Activated T-cell treated with anti-CD3 and anti-CD28 coated beads, Interleukin-2, amount 50 U/mL, for 24 hours (primary cell): Measurements from ENCODE around the gene STK32B.

ENCODE experiments used
- DNase-seq: peaks from one replicate; pipeline ENCODE4 v3.0.0-alpha.2; 2020
- H3K27ac Mint-ChIP-seq: 2 replicates; pipeline ENCODE4 v1.8.0; 2020; ENCODE audit warnings: mild to moderate bottlenecking, mixed read lengths
- H3K27me3 Mint-ChIP-seq: 2 replicates; pipeline ENCODE4 v1.8.0; 2020; ENCODE audit warnings: mixed read lengths
- H3K36me3 Mint-ChIP-seq: 2 replicates; pipeline ENCODE4 v1.8.0; 2020; ENCODE audit warnings: low read depth, mixed read lengths
- H3K4me1 Mint-ChIP-seq: 2 replicates; pipeline ENCODE4 v1.8.0; 2020; ENCODE audit warnings: low read depth, mixed read lengths
- H3K4me3 Mint-ChIP-seq: 2 replicates; pipeline ENCODE4 v1.8.0; 2020; ENCODE audit warnings: mild to moderate bottlenecking, moderate library complexity, mixed read lengths
- H3K9me3 Mint-ChIP-seq: 2 replicates; pipeline ENCODE4 v1.8.0; 2020; ENCODE audit warnings: mixed read lengths

Gene STK32B

DNA sequence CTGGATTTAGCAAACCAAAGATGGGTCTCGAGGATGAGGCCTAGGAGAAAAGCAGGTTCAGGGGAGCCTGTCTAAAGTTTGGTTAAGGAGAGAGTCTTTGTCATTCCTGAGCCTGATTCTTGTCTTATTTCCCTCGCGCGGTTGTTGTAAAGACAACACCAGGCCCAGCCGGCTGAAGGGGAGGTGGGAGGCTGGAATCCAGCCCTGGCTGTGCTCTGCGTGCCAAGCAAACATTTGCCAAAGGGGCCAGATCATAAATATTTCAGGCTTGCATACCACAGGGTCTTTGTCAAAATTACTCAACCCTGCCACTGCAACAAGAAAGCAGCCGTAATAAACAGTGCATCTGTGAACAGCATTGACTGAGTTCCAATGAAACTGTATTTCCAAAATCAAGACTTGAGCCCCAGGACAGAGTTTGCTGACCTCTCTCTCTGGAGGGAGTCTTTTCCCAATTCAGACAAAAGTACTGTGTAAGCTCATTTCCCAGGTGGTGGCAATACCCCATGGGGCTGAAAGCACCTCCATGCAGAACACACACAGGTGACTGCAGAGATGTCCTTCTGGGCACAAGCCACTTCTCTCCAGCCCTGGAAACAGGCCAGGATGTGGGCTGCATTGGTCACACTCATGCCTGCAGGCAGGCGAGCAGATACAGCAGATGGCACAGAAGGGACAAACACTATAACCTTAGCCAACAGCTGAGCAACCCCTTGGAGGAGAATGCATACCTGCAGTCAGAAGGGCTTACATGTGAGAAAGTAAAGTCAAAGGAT, 320.3 kb downstream of the STK32B start:
- no peaks in the 10 kb centered on the region for H3K36me3 Mint-ChIP-seq
- no peaks in the 10 kb centered on the region for H3K27me3 Mint-ChIP-seq
- no peak for DNase-seq

DNA sequence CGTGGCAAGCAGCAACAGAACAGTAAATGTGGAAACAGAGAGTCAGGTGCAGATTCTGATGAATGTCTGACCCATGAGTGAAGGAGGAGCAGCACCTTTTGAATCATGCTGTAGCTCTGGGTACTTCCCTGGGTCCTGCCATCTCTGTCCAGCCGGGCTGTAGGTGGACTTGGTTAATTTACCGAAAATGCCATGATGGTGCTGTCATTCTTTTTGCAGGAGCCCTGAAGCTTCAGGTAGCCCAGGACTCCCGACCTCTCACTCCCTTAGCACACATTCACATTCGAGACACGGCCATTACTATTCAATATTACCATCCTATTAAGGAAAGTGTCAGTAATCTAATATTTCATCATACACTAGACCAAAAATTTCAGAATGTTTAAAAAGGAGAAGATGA, 320.9 kb downstream of the STK32B start:
- no peak overlapping the region for H3K4me3 Mint-ChIP-seq
- no peaks in the 10 kb centered on the region for H3K36me3 Mint-ChIP-seq
- H3K27ac Mint-ChIP-seq, result no peak overlapping the region
- H3K27me3 Mint-ChIP-seq, result no peaks in the 10 kb centered on the region
- H3K9me3 Mint-ChIP-seq, result peaks cover 8% of the 10 kb centered on the region
- DNase-seq, result no peak
- H3K4me1 Mint-ChIP-seq, result no peaks in the 10 kb centered on the region

More for the DNA sequence above, 320.3 kb downstream of the STK32B start:
- Mint-ChIP-seq H3K9me3 (peaks cover 8% of the 10 kb centered on the region), H3K4me1 (no peaks in the 10 kb centered on the region), H3K4me3 (no peak overlapping the region), H3K27ac (no peak overlapping the region)

DNA sequence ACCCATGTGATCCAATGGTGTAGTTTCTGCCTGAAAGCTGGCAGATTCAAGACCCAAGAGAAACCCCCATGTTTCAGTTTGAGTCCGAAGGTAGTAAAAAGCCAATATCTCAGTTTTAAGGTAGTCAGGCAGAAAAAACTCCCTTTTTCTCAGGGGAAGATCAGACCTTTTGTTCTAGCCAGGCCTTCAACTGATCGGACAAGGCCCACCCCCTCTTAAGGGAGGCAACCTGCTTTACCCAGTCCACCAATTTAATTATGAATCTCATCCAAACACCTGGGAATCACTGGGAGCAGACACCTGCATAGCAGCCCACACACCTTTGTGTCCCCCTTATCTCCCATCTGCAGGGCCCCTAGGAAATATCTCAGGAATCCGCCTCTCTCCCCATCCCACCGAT, 322.0 kb downstream of the STK32B start:
- H3K27me3 Mint-ChIP-seq, result no peaks in the 10 kb centered on the region
- no peaks in the 10 kb centered on the region for H3K4me1 Mint-ChIP-seq
- peaks cover 12% of the 10 kb centered on the region for H3K9me3 Mint-ChIP-seq
- no peaks in the 10 kb centered on the region for H3K36me3 Mint-ChIP-seq
- no peak overlapping the region for H3K4me3 Mint-ChIP-seq
- DNase-seq, result no peak
- H3K27ac Mint-ChIP-seq, result no peak overlapping the region

DNA sequence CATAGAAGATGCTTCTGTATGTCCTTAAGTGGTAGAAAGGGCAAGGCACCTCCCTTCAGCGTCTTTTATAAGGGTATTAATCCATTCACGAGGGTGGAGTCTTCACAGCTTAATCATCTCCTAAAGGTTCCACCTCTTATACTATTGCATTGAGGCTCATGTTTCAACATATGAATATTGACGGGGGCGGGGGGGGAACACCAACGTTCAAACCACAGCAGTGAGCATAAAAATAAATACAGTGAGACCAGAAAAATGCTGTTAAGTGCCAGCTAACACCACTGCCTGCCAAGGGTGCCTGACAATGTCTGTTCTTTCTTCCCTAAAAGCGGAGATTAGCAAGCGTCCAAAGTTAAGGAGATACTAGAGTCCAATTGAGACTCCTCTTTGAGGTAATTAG, 323.3 kb downstream of the STK32B start:
- H3K36me3 Mint-ChIP-seq, result no peaks in the 10 kb centered on the region

GRCh38 chr4:5374994-5375393, 323.7 kb downstream of the STK32B start:
- DNase-seq, result no peak
- H3K4me1 Mint-ChIP-seq, result no peaks in the 10 kb centered on the region
- H3K36me3 Mint-ChIP-seq, result no peaks in the 10 kb centered on the region
- H3K27me3 Mint-ChIP-seq, result no peaks in the 10 kb centered on the region
- no peak overlapping the region for H3K27ac Mint-ChIP-seq
- peaks cover 12% of the 10 kb centered on the region for H3K9me3 Mint-ChIP-seq
- no peak overlapping the region for H3K4me3 Mint-ChIP-seq

More for the DNA sequence above, 323.3 kb downstream of the STK32B start:
- Mint-ChIP-seq H3K9me3 (peaks cover 12% of the 10 kb centered on the region), H3K27ac (no peak overlapping the region), H3K4me3 (no peak overlapping the region), H3K27me3 (no peaks in the 10 kb centered on the region), H3K4me1 (no peaks in the 10 kb centered on the region)
- DNase-seq, result no peak

- no peaks in the 10 kb centered on the region for H3K27me3 Mint-ChIP-seq
- H3K27ac Mint-ChIP-seq, result no peak overlapping the region
- H3K4me3 Mint-ChIP-seq, result no peak overlapping the region
- H3K4me1 Mint-ChIP-seq, result no peaks in the 10 kb centered on the region
- H3K36me3 Mint-ChIP-seq, result no peaks in the 10 kb centered on the region
- H3K9me3 Mint-ChIP-seq, result peaks cover 12% of the 10 kb centered on the region
- DNase-seq, result no peak
Measured at GRCh38 chr4:5376015-5376414, 324.7 kb downstream of the STK32B start.

- Mint-ChIP-seq H3K27me3 (no peaks in the 10 kb centered on the region), H3K36me3 (no peaks in the 10 kb centered on the region), H3K9me3 (peaks cover 12% of the 10 kb centered on the region), H3K4me3 (no peak overlapping the region), H3K4me1 (no peaks in the 10 kb centered on the region), H3K27ac (no peak overlapping the region)
- DNase-seq, result no peak
Measured at GRCh38 chr4:5378002-5378401, 326.7 kb downstream of the STK32B start.

DNA sequence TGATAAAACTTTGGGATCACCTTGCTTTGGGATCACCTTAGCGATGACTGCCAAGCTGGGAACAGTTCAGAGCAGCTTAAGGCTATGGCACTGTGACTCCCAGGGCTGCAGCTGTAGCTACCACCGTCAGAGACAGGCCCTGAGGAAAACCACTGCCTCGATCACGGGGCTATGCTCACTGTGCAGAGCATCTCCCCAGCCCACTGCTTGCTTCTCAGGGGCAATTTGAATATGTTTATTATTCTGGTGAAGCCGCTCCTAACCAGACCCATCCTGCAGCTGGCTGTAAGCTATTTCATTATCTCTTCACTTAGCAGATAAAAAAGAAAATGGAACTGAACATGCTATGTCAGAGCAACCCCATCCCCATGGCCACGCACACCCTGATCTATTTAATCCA, 328.6 kb downstream of the STK32B start:
- no peak for DNase-seq
- no peaks in the 10 kb centered on the region for H3K4me1 Mint-ChIP-seq
- no peak overlapping the region for H3K4me3 Mint-ChIP-seq
- no peaks in the 10 kb centered on the region for H3K36me3 Mint-ChIP-seq
- no peaks in the 10 kb centered on the region for H3K27me3 Mint-ChIP-seq
- H3K9me3 Mint-ChIP-seq, result peaks cover 7% of the 10 kb centered on the region
- H3K27ac Mint-ChIP-seq, result no peak overlapping the region

DNA sequence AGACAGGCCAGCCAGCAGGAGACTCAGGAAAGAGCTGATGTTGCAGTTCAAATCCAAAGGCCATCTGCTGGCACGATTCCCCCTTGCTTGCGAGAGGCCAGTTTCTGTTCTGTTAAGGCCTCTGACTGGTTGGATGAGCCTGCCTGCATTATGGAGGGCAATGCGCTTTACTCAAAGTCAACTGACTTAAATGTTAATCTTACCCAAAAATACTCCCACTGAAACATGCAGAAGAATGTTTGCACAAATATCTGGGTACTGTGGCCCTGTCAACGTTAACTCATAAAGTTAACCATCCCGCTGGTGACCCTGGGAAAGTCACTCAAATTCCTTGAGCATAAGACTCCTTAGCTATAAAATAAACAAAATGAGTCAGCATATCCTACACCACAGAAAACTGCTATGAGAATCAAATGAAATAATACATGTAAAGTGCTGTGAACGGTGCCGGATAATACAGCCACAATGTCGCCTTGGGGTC, 330.7 kb downstream of the STK32B start:
- Mint-ChIP-seq H3K36me3 (no peaks in the 10 kb centered on the region), H3K4me1 (no peaks in the 10 kb centered on the region), H3K9me3 (peaks cover 4% of the 10 kb centered on the region), H3K4me3 (no peak overlapping the region), H3K27me3 (no peaks in the 10 kb centered on the region), H3K27ac (no peak overlapping the region)
- DNase-seq, result no peak

- Mint-ChIP-seq H3K9me3 (no peaks in the 10 kb centered on the region), H3K27me3 (no peaks in the 10 kb centered on the region), H3K27ac (no peak overlapping the region), H3K4me1 (no peaks in the 10 kb centered on the region), H3K36me3 (no peaks in the 10 kb centered on the region), H3K4me3 (no peak overlapping the region)
- no peak for DNase-seq
Measured at GRCh38 chr4:5383191-5383980, 332.1 kb downstream of the STK32B start.

- Mint-ChIP-seq H3K9me3 (no peaks in the 10 kb centered on the region), H3K36me3 (no peaks in the 10 kb centered on the region), H3K4me1 (no peaks in the 10 kb centered on the region), H3K4me3 (no peak overlapping the region), H3K27ac (no peak overlapping the region), H3K27me3 (no peaks in the 10 kb centered on the region)
- no peak for DNase-seq
Measured at GRCh38 chr4:5385741-5386311, 334.5 kb downstream of the STK32B start.

GRCh38 chr4:5386921-5387320, 335.6 kb downstream of the STK32B start:
- Mint-ChIP-seq H3K36me3 (no peaks in the 10 kb centered on the region), H3K4me1 (no peaks in the 10 kb centered on the region), H3K9me3 (no peaks in the 10 kb centered on the region), H3K27me3 (no peaks in the 10 kb centered on the region), H3K4me3 (no peak overlapping the region), H3K27ac (no peak overlapping the region)
- no peak for DNase-seq

GRCh38 chr4:5387457-5387856, 336.2 kb downstream of the STK32B start:
- no peak overlapping the region for H3K27ac Mint-ChIP-seq
- no peak for DNase-seq
- no peaks in the 10 kb centered on the region for H3K4me1 Mint-ChIP-seq
- no peak overlapping the region for H3K4me3 Mint-ChIP-seq
- H3K9me3 Mint-ChIP-seq, result no peaks in the 10 kb centered on the region
- no peaks in the 10 kb centered on the region for H3K36me3 Mint-ChIP-seq
- H3K27me3 Mint-ChIP-seq, result no peaks in the 10 kb centered on the region

DNA sequence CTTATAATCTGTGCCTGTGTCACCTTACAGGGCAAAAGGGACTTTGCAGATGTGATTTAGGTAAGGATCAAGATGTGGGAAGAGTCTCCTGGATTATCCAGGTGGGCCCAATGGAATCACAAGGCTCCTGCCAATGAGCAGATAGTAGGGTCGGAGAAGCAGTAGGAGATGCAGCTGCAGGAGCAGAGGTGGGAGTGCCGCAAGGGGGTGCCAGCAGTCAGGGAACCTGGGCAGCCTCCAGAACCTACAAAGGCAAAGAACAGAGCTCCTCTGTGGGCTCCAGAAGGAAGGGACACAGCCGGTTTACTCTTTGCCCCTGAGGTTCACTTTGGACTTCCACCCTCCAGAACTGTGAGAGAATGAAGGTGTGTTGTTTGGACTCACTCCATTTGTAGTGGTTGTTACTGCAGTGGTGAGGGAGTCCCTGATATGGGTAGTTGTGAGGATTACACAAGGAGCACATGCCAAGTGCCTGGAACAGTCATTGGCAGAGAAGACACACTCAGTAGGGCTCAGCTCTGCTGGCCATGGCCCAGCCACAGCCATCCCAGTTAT, 338.6 kb downstream of the STK32B start:
- Mint-ChIP-seq H3K27me3 (no peaks in the 10 kb centered on the region), H3K36me3 (no peaks in the 10 kb centered on the region), H3K4me3 (no peak overlapping the region), H3K27ac (no peak overlapping the region), H3K4me1 (no peaks in the 10 kb centered on the region), H3K9me3 (no peaks in the 10 kb centered on the region)
- no peak for DNase-seq
